HUDEP-2 (cell line): ENCODE measurements around the gene MBNL2.

ENCODE experiments used
- DNase-seq, 76 experiments: peaks; one replicate each; lab custom pipeline; 2025; ENCODE audit not compliant: unreplicated experiment in 76 of 76; lab: John Stamatoyannopoulos, UW

The MBNL2 gene

DNA sequence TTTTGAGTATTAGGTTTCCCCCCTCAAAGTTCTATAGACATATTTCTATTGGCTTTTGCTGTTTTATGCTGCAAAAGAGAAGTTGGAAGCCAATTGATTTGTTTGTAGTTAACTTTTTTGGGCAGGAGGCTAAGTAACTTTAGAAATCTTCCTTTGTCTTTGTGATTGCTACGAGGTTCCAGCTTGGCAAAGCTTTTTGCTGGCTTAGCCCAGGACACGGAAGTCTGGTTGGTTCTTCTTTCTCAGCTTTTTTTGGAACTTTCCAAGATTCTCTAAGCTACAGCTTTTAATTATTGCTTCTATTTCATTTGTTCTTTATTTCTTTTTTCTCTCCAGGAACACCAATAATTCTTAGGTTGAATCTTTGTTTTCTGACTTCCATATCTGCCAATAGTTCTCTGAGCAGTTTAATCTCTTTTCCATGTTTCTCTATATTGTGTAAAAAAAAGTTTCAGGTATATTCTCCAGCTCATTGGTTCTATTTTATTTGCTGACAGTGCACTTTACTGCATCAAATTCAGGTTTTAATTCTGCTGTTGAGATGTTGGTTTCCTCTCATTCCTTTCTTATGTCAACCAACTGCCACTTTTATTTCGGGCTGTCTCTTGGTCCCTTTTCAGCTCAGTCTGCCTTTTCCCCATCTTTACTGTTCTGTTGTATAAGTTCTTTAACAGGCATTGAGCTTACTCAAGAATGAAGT is 27.8 kb downstream of the MBNL2 start:
- no peak for DNase-seq

DNA sequence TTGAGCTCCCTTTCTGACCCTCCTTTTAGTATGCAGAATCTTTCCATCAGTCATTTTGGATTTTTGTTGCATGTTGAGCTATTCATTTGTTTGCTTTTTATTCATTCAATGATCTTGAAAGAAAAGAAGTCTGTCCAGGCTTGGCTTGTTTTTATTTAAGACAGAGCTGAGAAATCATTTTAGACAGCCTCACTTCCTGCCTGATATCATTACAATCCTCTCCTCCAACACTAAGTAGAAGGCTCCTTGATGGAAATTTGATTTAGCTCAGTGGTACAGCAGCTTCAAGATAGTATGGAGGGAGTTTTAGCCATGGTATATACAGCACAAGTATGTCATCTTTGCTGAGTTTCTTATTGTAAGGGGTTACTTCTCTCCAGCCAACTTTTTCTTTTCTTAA is 28.4 kb downstream of the MBNL2 start:
- no peak for DNase-seq

DNA sequence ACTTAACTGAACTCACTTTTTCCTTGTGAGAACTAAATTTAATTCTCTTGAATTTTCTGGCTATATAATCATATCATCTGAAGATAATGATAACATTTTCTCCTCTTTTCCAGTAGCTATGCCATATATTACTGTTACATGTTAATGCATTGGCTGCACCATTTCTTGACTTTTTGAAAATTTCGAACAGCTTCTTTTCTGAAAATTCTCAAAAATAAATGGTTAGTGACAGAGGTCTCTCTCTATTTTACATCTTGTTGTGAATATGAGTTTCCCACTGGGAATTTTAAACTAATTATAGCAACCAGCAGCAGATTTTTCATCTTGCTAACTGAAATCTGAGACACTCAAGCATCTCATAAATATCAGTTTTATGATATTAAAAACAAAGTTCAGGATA is 30.6 kb downstream of the MBNL2 start:
- DNase-seq = no peak

DNA sequence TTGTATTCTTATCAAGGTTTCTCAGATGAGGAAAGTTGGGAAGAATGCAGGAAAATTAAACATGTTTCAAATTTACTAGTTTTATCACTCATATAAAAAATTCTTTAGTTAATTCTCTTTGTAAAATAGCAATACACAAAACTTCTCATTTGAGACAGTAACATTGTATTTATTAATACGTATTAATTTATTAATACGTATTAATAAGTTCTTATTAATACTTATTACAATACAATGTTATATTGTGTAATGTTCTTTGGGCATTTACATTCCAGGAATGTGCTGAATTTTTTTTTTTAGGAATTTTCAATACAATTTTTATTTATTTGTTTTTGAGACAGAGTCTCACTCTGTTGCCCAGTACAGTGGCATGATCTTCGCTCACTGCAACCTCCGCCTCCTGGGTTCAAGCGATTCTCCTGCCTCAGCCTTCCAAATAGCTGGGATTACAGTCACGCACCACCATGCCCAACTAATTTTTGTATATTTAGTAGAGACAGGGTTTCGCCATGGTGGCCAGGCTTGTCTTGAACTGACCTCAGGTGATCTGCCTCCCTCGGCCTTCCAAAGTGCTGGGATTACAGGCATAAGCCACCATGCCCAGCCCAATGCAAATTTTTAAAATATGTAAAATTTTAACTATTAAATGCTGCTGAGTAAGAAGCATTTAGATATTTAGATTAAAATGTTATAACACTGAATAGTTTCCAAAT is 31.6 kb downstream of the MBNL2 start:
- no peak for DNase-seq

DNA sequence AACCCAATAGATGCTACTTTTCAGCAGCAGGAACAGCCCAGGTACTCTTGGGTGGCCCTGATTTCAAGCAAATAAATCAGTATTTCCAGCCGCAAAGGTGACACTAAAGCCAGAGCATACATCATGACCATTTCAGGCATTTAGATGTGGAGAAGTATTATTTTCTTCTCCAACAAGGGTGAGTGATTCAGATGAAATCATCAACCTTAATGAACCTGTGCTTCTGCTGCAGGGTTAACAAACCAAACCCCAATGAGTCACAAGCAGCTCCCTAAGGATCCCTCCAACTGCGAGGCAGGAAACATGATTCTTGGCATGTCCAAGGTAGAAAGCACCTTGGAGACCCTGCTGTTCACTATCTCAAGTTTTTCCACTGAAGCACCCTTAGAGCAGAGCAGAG is 32.7 kb downstream of the MBNL2 start:
- no peak for DNase-seq

DNA sequence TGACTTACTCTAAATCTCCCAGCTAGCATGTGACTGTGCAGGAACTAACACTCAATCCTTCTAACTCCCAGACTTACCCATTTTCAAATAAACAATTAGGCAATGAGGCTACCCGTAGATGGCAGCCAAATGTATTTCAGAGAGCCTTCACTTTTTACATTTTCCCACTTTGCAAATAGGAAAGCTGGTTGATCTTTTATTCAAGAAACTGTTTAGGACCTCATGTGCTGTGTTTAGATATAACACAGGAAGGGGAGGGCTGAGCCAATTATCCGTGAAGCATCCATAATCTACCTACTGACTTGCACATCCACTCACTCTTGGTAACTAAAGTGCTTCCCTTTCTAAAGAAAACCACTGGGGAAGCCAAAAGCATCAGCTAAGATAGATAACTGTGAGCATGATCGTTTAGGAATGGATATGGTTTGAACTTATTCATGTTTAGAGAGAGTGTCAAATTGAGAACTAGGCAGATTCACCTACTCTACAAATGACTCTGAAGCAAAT is 33.4 kb downstream of the MBNL2 start:
- DNase-seq = peak in 10 of 76 experiments; percentile 4 to 40 (median 28)

DNA sequence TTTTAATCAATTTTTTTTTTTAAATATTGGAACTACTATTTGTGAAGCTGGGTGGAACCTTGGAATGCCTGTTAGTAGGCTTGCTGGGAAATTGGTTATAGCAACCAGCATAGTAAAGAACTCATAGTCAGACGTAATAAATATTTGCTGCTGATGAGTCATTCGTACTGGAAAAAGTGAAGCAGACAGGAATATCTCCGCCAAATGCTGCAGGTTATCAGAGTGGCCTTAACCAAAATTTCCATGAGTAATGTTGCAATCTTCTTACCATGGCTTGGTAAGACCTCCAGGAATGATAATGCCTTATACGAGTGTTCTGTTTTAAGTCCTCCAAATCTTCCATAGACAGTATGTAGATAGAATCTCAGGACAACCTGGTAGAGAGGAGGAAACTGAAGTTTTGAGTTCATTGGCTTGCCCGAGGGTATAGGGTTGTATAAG is 34.2 kb downstream of the MBNL2 start:
- peak in 37 of 76 experiments; percentile 9 to 81 (median 54) for DNase-seq

DNA sequence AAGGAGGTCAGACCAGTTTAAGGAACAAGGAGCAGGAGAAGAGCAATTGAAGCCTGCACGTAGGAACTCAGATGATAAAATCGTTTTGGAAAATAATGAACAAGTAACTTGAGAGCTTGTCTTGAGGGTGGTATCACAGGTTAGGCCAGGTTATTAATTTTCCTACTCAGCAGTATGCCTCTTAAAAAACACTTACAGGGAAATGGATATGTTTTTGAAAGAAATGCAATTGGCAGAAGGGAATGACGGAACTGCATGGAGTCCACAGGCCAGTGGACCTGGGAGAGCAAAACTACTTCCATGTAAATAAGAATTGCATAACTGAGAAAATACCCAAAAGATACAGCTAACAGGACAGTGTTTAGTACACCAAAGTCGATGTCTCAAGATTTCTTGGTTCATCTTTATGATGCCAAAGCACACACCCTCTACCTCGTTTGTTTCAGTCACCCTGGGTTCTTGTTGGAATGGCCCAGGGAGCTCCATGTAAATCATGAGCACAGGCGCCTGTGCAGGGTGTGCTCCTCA is 35.2 kb downstream of the MBNL2 start:
- no peak for DNase-seq

DNA sequence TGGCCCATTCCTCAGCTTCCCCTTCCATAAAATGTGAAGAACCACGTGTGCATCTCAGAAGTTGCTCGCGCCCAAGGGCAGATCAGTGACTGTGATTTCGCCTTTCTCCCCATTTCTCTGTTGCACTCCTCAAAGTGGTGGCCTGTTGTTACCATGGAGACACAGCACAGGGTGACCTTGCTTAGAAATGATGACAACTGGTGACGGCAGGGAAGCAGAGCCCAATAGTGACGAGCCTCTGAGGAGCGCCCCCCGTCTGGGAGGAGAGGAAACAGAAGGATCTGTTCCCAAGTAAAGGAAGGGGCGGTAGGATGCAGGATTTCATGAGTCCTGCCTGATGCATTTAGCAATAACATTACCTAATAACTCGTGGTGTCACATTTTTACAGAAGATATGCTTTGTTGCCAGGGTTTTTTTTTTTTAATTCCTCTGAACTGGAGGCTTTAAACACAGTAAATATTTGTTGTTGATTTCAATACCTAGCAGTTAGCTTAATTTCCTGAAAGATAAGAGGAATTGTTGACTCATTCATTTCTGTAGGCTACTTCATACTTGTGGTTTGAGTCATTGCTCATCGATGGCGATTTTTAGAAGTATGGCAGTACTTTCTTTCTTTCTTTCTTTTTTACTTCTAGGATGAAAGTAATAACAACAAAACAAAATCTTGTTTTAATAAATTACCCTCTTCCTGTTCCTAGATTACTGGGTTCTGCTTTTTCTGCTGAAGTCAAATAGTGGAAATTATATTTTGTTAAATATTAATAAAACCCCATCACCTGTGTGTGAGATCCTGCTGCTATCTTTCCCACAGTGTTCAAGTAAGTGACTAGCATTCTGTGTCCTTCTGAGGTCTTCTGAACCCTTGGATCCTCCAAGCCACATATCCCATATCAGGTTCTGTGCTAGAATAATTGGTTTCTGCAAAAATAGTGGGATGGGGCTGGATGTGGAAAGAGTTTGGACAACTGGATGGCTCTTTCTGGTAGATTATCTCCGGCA is 36.0 kb downstream of the MBNL2 start:
- DNase-seq = peak in 31 of 76 experiments; percentile 2 to 64 (median 24)

DNA sequence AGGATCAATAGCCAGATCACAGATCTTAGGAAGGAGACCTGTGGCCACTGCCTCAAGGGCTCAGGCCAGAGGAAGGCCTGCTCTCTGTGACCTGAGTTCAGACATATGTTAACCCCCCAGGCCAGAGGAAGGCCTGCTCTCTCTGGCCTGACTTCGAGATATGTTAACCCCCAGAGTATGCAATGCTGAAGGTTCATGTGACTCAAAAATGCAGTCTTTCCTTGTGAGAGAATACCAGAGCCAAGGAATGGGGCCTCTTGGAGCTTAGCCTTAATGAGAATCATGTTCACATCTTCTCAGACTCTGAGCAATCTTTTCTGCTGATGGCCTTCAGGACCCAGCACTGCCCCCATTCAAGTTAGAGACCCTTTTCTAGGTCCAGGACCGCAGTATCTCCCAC is 36.7 kb downstream of the MBNL2 start:
- DNase-seq = no peak

DNA sequence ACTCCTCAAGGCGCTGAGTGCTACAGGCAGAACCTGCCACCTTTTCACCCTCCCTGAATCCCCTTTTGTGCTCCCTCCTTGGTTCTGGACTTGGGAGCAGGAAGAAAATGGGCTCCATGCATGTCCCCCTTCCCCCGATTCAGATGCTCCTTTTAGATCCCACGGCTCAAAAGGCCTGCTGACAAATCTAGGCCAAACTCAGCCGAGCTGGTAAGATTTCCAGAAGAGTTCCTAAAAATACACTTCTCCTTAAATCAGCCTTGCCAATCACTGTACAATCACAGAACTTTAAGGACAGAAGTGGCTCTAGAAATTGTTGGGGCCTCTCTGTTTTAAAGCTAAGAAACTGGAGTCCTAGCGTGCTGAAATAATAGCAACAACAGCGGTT is 37.3 kb downstream of the MBNL2 start:
- no peak for DNase-seq

DNA sequence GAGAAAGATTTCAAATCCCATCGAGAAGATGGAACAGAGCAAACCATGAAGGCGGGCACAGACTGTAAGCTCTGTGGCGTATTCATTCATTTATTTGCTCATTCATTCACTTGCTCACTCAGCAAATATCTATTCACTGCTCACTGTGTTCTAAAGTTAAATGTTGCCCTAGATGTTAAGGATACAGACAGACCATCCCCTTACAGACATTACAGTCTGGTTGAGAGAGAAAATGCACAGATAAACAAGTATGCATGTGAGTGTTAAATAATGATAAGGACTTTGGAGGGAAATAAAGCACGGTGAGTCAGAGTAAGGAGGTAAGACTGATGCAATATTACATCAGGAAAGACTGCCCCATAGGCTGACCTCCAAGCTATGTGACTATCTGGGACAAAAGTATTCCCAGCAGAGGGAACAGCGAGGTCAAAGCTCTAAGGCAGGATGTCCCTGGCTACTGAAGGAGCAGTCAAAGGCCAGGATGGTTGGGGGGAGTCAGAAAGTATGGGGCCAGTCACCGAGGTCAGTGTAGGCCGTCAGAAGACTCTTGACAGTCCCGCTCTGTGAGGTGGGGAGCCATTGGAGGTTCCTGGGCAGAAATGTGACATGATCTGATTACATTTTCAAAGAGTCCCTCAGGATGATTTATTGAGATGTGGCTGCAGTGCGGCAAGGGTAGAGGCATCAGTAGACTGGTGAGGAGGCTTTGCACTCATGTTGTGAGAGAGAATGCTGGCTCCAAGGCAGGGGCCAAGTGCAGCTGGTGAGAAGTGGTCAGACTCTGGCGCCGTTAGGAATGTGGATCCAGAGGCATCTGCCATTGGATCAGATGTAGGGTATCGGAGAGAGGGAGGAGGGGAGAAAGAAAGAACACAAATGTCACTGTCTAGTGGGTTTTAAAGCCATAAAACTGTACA is 37.9 kb downstream of the MBNL2 start:
- DNase-seq = peak in 59 of 76 experiments; percentile 4 to 91 (median 59)

DNA sequence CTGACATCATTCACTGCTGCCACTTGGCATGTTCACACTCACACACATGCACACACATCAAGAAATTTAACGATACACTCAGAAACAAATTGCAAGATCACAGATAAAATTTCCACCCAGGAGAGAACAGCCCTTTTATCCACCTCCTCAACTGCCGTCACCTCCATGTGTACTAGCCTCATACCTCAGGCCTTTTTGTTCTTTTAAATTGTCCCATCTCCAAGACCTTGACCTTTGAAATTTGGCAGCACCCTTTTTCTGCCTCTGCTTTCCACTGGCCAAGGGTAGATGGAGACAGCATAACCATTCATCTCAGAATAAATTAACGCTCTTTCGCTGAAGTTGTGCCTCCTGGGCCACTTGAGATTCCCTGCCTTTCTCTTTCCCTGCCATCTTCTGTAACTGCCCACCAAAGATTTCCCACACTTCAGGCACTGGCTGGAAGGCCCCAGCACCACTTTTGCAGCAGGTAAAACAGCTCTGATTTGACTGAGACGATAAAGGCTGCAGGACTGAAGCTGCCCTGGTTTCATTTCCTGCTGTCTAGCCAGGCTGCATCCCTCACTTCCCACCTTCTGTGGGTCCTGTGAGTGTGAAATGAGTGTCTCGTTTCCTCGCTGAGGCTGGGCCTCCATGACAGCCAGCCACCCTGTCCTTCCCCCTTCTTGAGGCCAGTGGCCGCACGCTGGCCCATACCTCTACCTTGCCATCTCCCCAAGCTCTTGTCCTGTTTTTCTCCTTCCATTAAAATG is 39.3 kb downstream of the MBNL2 start:
- no peak for DNase-seq

DNA sequence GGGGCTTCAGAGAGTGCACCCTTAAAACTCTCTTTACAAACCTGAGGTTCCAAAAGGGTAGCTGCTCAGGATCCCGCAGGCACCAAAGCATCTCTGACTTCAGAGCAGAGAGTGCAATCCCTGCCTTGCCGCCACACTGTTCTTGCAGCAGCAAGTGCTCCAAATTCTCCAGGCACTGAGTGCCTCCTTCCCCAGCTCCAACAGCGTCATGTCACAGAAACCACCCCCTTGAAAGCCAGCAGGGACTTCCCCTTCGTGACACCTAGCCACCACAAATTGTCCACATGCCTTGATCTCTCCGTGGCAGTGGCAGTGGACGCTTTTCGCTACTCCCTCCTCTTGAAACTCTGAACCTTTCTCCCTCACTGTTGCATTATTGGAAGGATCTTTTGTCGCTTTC is 39.9 kb downstream of the MBNL2 start:
- no peak for DNase-seq

DNA sequence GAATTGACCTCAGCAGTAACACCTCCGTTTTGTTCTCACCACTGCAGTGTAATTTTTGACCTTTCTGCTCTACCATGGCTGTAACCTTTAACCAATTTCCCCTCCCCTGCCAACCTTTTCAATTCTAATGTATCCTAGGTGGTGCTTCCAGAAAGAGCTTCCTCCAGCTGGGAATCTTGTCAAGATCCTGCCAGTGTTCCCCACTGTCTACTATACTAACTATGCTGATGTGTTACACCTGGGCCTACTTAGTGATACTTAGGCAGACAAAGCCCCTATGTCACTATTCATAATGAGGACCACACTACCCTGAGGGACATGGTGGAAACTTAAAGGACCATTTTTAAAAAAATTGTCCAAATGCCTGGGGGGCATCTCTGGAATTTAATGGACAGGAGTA is 41.0 kb downstream of the MBNL2 start:
- DNase-seq = no peak

DNA sequence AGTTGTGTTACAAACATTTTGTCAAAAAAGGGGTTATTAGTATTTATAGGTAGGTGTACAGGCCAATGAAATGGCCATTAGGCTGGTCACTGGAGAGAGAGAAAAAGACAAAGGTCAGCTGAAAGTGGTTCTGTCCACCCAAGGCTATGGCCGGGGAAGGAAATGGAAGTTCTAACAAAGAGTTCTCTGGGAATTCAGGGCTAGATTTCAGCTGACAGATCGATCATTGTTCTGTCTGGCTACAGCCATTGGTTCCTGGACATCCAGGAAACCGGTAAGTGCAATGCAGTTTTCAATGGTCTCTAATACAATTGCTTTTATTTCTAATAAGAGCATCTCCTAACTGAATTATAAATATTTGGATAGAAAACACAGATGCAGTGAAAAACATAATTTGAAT is 42.5 kb downstream of the MBNL2 start:
- DNase-seq = no peak

DNA sequence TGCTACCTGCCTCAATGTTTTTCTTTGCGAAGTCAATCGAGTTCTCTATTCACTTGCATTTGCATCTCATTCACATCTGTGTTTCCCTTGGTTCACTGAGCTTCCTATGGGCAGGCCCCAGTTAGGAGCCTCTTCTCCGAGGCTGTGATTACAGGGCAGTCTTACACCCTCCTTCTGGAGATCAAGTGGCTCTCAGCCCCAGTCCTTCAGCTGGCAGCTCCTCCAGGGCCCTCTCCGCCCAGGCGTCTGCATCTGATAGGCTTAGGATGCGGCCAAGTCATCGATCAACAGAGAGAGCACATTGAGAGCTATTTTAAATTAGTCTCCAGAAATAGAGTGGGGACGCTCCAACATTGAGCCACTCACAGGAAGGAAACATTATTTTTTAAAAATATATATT is 44.2 kb downstream of the MBNL2 start:
- peak in 8 of 76 experiments; percentile 2 to 23 (median 8) for DNase-seq

DNA sequence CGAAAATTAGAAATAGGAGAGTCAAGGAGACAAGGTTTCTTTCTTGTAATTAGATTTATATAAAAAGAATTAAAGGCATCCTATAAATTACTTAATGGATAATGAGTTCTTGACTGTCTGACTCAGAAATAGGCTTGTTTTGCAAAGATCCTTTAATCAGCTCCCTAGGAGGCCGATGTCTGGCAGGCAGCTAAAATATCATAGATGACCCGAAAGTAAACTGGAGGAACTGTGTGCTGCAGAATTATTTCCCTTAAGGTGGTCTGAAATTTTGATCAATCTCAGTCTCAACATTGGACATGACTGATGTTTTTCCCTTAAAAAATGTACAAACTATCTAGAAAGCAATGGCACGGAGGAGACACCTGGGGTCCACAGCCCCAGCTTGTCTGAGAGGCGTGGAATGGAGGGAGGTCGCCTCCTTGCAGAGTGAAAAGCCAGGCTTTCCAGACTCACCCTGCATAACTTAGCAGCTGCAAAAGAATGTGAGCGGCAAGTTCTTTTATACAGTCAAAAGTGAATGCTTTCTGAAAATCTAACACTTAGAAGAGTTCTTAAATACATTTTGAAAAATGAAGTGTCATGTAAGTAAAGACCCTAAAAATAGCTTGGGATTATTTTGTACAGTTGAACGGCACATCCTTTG is 44.8 kb downstream of the MBNL2 start:
- DNase-seq = no peak
